HL-60/S4 treated with retinoic acid at 250 ng/mL for 4 days and 3 days (cell line): ENCODE results near the gene CPNE5.

Source experiments
- in situ Hi-C: fragments of 300-500 bp; cut with MboI; formaldehyde crosslinking; loops from 2 replicates; pipeline ENCODE4 v1.7.0; 2022; ENCODE audit warnings: low sequenced_read_pairs

The CPNE5 gene

DNA sequence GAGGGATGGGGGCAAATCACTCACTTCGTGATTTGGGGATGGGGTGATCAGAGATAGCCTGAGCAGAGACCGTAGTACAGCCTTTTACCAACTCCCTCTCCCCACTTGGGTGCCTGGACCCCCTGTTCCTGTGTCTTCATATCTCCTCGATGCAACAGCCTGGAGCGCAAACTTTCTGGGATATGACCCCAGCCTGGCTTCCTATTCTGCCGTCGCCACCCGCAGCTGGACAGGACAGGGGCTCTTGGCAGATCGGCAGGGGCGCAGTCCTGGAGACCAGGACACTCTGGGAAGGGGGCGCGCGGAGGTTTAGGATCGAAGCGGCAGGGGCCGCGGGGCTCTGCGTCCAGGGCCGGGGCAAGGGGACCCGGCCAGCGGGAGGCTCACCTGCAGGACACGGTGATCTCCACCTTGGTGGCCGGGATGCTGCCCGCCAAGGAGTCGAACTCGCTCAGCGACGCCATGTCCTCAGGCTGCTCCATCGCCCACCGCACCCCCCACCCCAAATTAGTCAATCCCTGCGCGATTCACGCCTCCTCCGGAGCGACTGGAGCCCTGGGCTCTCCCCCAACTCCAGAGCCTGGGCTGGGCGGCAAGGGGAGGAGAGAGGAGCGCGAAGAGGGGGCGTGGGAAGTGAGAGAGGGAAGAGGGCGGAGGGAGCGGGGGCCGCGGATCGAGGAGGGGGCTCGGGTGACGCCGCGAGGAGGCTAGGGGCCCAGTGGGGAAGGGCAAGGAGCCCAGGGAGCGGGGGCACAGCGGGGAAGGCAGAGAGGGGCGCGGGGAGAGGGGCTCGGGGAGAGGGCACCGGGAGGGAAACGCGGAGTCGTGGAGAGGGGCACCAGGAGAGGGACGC lies at the start of gene CPNE5:
CPNE5 (minus strand) TSS at position 549 of the 853 bp plus-strand sequence; CDS start at position 482, 67 bp downstream.
- in situ Hi-C loops = no loop called here

DNA sequence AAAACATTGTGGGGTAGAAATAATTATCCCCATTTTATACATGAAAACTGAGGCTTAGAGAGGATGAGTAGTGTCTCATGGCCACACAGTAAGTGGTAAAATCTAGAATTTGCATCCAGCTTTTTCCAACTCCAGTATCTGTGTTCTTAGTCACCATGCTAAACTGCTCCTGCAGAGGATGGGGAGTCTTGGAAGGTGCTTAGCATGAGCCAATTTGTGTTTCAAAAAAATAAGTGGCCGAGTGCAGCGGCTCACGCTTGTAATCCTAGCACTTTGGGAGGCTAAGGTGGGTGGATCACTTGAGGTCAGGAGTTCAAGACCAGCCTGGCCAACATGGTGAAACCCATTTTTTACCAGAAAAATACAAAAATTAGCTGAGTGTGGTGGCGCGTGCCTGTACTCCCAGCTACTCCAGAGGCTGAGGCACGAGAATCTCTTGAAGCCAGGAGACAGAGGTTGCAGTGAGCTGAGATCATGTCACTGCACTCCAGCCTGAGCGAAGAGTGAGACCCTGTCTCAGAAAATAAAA lies 48.9 kb upstream of the CPNE5 start:
- in situ Hi-C loops = loop anchor here (25.0 kb wide), 1 partner anchor 324 kb away; no protein-coding TSS in a partner anchor

DNA sequence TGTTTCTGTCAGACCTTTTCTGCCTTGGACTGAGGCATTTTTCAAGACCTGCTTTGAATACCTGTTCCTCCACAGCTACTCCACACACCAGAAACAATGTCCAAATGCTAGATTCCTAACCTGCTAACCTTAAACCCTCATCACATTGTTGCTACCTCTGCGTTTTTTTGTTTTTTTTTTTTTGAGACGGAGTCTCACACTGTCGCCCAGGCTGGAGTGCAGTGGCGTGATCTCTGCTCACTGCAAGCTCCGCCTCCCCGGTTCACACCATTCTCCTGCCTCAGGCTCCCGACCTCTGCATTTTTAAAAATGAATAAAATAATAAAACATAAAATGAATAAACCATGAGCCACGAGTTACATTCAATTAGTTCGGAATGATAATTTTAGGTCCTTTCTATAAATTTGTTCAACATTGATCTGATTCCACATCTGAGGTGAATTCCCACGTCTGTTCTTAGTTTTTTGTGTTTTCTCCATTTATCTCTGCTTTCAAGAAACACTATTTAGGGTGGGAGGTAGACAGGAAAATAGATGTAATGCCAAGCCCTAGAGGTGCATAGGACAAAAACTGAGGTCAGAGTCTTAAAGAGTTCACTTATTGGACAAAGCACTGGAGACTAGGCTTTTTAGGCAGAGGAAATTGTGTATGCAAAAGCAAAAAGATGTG lies 47.8 kb upstream of the CPNE5 start:
- in situ Hi-C loops = loop anchor here (25.0 kb wide), 1 partner anchor 325 kb away; no protein-coding TSS in a partner anchor

DNA sequence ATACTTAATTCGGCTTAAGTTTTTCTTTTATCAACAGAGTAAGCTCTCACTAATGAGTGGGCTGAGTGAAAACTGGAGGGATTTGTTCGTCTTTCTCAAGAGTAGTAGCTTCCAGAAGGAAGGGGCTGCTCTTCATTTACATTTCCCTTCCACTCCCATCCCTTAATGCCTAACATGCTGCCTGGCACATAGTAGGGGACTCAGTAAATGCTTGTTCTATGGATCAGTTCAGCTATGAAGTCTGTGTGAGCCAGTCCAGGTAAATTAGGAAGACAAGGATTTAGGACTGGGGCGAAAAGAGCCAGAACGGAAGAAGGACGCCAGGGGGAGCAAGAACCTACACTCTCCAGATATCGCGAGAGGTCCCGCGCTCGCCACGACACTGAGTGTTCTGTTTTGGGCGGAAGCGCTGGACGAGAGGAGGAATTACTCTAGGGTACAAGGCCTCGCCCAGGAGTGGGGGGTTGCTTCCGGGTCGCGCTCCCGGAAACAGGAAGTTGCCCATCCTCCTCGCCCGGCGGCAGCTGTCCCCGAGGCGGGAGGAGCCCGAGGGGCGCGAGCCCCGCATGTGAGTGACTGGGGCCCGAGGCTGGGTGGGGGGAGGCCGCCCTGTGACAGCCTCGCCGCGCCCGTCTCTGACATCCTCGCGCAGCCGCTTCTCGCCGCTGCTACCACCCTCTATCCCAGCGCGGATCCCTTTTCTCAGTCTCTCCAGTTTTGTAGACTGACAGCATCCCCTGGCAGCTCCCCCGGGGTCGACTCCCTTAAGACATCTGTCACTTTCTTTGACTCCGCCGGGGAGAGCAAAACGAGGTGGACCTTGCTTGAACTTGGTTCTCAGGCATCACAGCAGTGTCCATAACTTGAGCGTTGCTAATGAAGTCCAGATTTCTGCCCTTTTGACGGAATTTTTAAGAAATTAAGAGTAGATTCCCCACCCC lies 46.5 kb upstream of the CPNE5 start, which contains the start of gene C6orf89:
C6orf89 (plus strand) TSS at position 492 of the 941 bp plus-strand sequence. CDS start 13,493 bp downstream, outside the sequence.
- in situ Hi-C loops = loop anchor here (25.0 kb wide), 1 partner anchor 327 kb away; no protein-coding TSS in a partner anchor

DNA sequence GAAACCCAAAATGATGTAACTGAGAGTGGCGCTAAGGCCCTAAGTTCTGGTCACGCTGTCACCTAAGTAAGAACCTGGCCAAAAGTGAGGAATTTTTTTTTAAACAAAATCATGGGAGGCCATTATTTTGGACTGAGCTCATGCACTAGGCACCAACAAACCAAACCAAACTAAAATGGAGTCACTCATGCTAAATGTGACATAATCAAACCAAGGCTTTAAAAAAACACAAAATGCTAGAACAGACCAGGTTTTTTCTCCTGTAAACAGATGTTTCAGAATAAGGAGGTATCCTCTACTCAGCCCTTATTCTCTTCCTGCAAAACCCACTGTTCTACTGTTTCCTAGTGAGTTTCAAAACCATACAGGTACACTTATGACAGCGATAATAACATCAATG lies 45.4 kb upstream of the CPNE5 start:
- in situ Hi-C loops = loop anchor here (25.0 kb wide), 1 partner anchor 328 kb away; no protein-coding TSS in a partner anchor

DNA sequence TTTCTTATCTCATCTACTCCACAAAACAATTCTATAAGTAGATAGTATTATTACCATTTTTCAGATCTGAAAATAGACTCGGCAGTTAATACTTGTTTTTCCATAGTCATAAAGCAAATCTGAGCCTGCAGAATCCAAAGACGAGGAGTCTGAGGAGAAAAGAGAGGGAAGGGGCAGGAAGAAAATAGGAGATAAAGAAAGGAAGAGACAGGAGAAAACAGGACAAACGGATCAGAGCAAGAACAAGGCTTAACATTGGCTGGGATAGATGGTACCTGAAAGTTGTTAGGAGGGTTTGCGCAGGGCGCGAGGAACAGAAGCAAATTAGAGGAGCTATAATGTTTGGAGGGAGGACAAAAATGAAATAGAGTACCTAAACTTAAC lies 36.0 kb upstream of the CPNE5 start:
- in situ Hi-C loops = loop anchor here (25.0 kb wide), 1 partner anchor 337 kb away; no protein-coding TSS in a partner anchor

DNA sequence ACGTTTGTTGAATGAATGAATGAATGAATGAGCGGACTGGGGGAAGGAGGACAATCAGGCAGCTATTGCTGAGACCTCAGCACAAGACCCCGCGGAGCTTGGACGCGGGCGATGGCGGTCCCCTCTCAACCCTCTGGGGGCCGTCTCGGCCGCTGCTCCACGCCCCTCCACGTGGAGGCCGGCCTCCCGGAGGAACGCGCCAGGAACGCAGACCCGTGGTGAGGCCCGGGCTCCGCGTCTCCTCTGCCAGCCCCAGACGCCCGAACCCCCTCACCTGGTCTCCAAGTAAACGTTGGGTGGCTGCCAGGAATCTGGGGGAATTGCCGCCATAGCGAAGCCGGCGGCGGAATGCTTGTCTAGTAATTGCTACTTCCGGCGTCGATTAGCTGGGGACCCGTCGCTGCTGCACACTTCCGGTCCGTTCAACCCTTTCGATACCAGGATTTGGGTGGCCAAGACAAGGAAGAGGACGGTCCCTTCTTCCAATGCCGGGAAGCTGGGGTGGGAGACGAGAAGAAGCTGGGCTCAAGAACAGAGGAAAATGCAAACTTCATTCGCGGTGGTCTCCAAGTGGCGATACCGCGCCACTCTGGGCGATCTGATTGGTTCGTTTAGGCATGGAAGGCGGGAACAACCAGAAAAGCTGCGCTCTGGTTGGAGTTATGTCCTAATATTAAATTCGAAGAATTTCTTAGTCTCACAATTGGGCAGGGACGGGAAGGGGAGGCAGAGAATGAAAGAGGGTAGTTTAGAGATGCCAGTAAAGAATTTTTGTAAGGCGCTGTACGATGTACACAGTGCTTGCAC lies 35.4 kb upstream of the CPNE5 start, which contains the start of gene PPIL1:
PPIL1 (minus strand) TSS at position 361 of the 807 bp plus-strand sequence; CDS start at position 330, 31 bp downstream.
- in situ Hi-C loops = loop anchor here (25.0 kb wide), 1 partner anchor 338 kb away; no protein-coding TSS in a partner anchor

DNA sequence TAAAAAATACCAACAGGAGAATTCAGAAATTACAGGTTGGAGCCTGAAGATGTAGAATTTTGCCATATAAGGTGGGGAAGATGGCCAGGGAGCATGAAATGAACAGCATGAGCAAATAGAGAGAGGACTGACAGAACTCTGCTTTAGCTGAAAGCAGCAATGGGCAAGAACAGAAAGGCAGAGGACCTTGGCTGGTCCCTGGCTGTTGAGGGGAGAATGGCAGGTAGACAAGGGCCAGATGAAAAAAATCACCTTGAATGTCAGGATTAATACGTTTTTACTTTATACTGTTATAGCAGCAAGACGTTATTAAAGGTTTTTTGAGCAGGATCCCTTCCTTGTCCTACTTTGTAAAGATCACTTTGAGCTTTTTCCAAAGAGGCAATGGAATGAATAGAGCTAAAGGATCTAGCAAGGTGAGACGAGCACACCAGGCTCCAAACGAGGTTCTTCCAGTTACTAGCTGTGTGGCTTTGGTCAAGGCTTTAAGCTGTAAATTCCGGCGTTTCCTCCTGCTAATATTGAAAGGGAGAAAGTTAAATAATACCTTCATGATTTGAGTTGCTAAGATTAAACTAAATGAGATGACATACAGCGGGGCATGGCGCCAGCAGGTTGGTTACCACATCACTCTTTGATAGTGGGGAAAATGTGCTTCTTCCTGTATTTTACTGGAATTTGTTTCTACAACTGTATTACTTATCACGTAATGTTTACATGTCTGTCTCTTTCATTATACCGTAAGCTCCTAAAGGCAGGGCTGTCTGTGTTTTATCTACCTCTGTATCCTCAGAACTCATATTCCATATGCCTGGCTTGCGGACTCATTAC lies 34.6 kb upstream of the CPNE5 start:
- in situ Hi-C loops = no loop called here

DNA sequence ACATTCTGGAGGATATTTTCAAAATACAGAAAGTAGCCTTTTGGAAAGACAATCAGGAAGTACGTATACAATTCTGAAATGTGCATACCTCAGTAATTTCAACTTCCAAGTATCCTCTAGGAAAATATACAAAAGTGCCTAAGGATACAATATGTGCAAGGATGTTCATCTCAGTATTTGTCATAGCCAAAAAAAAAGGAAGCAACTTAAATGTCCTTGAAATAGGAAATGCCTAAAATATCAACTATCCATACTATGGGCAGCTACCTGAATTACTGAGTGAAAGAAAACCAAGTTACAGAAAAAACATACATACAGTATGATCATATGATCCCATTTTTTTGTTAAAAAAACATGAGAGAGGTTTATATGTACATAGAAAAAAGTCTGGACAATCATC lies 33.9 kb upstream of the CPNE5 start:
- in situ Hi-C loops = no loop called here

DNA sequence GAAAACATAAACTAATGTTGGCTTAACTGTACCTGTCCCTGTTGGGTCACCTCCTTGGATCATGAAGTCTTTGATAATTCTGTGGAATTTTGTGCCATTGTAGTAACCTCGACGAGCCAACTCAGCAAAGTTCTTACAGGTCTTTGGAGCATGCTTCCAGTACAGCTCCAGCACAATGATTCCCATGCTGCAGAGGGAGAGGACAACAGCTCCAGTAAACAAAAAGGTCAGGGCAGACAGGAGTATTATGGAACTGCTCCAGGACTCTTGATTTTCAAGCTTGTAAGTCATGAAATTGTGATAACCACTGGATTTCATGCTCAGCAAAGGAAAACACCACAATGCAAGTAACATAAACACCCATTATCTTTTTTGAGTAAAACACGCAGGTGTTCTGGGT lies 32.4 kb upstream of the CPNE5 start:
- in situ Hi-C loops = no loop called here

DNA sequence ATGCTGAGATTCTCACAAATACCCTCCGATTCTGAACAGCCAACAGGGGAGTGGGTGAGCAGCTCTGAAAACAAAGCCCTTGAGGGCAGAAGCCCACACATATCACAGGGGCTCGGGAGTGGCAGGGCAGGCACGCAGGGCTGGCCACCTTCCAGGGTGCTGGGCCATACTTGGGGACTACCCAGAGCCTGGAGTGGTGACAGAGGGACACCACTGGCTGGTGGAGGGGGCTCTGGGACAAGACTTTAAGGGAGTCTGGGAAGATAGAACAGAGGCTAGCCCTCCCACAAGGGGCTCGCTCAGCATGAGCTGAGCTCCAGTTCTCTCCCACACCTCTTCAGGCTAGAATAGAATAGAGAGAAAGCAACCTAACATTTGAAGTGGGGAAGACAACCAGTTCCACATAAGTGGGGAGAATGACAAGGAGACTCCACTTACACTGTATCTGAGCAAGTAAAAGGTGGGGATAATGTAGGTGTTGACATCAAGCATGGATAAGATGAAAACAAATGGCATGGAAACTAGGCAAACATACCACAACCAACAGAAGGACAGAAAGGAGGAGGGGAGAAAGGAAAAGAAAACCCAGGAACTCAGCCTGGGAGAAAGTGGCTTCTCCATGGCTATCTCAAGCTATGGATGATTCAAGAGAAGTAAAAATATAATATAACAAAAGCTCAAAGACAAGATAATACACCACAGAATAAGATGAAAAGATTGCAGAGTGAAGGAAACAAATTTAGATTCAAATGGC lies 28.4 kb upstream of the CPNE5 start:
- in situ Hi-C loops = no loop called here

DNA sequence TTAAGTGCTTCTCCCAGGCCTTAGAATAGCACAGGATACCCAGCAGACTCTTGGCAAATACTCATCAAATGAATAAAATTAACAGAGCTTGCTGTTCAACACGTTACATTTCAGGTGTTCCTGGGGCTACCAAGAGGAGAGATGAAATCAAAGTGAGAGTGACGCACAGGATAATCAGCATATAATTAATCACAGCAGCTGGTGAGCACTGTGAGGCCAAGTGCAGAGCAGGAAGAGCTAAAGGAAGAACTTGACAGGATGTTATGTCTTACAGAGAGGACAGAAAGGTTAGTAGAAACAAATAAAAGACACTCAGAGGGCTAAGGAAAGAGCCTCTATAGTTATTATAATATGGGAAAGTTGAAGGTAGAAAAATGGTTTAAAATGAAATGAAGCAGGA lies 26.6 kb upstream of the CPNE5 start:
- in situ Hi-C loops = no loop called here

DNA sequence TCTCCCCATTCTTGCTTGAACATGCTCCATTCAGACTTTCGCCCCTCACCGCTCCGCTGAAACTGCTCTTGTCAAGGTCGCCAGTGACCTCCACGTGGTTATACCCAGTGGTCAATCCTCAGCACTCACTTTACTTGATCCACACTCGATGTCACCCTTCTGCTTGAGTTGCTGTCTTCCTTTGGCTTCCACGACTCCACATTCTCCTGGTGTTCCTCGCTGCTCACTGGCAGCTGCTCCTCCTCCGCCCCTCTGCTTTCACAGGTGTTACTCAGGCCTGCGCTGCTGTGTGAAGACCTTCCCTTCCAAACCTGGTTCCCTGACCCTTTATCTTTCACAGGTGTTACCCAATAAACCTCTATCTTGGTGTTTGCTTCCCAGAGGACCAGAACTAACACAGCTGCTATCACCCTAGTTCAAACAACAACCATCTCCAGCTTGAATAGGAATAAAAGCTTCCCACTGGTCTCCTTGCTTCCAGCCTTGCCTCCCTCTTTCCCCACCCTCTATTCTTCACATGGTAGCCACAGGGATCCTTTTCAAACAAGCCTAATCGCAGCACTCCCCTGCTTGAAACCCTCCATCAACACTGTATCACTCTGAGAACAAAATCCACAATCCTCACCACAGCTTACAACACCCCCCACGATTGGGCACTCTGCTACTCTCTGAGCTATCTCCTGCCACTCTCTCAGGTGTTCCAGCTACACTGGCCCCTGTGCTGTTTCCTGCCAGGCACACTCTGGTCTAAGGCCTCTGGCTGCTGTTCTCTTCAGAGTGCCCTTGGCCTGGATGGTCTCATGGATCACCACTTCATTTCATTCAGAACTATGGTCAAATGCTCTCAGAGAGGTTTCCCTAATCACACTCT lies 24.7 kb upstream of the CPNE5 start:
- in situ Hi-C loops = no loop called here

DNA sequence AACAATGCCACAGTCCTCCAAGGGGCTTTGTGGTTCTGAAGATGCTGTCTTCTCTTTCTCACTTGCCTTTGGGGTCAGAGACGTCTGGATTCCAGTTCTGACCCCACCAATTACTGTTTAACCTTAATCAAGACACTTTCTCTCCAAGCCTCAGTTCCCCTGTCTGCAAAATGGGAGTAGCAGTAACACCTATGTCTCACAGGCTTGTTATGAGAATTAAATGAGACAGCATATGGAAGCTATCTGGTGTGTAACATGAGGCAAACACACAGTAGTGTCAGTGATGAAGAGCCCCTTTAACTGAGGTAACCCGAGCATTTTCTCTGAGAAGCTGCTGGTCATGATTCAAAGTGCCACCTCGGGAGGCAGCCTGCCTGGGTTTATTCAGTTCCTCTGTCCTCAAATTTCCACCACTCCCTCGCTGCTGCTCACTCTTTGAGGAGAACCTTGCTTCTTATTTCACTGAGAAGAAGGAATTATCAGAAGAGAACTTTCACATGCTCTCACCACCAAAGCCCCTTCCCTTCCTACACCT lies 23.7 kb upstream of the CPNE5 start:
- in situ Hi-C loops = no loop called here

DNA sequence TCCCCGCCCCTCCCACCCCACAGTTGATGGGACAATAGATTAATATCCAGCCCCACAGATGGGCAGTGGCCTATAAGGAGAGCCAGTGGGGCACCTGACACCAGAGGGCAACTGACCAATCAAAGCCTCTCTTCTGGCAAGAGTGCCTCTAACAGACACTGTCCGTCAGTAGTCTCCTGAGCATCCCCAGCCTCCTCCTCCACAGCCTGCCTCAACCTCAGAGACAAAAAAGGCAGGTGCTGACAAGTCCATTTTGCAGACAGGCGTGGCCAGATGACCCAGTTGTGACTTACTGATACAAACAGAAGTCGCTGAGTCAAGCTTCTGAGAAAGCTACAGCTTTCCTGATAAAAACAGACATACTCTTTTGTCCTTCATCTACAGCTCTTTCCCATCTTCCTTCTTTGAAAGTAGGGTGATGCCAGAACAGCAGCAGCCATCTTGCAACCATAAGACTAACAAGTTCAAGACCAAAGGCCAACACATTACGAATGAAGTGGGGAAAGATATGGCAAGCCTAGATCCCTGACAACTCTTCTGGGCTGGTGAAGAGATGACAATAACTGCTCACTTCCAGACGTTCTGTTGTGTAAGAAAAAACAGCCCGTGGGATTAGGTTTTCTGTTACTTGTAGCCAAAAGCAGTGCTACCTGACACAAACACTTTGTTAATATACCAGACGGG lies 23.1 kb upstream of the CPNE5 start:
- in situ Hi-C loops = no loop called here

DNA sequence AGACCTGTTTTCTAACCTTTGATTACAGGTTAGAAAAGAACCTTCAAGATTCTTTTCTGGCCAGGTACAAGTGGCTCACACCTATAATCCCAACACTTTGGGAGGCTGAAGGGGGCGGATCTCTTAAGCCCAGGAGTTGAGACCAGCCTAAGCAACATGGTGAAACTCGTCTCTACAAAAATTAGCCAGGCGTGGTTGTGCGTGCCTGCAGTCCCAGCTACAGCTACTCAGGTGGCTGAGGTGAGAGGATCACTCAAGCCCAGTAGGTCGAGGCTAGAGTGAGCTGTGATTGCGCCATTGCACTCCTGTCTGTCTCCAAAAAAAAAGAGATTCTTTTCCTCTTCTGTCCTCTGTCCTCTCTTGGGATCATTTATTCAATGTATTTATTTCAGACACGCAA lies 20.9 kb upstream of the CPNE5 start:
- in situ Hi-C loops = no loop called here
